WTC11 (cell line): ENCODE results near the gene ETV6. TPM values are rescaled to one million over a fixed set of nuclear protein-coding genes. Genes with fewer than 3 reads are reported as not detected.

ENCODE experiments used
- ATAC-seq: fragments of 200-7000 bp; cut with Tn5 transposase; 2 replicates; pipeline ENCODE4 v1.10.0; 2021; ENCODE audit warnings: mild to moderate bottlenecking, moderate library complexity
- CTCF ChIA-PET: fragments of 300-600 bp; sonication (Branson Sonifier 250); formaldehyde crosslinking; loops from one replicate; lab custom pipeline; 2021; ENCODE audit warnings: antibody characterized with exemption; lab: Charles Lee
- POLR2A ChIA-PET: fragments of 350-600 bp; sonication (Branson Sonifier 250); formaldehyde crosslinking; loops from one replicate; lab custom pipeline; 2021; ENCODE audit warnings: antibody characterized with exemption; lab: Charles Lee
- DNase-seq: peaks from one replicate; pipeline ENCODE4 v3.0.0; 2021; ENCODE audit warnings: low spot score
- H3K27ac Mint-ChIP-seq: 2 replicates; pipeline ENCODE4 v1.8.0; 2021; ENCODE audit warnings: mixed read lengths
- H3K27me3 Mint-ChIP-seq: 2 replicates; pipeline ENCODE4 v1.8.0; 2021; ENCODE audit warnings: low read depth, mild to moderate bottlenecking, moderate library complexity, mixed read lengths
- H3K36me3 Mint-ChIP-seq: 2 replicates; pipeline ENCODE4 v1.8.0; 2021; ENCODE audit warnings: mixed read lengths
- H3K4me1 Mint-ChIP-seq: 2 replicates; pipeline ENCODE4 v1.8.0; 2022; ENCODE audit warnings: mixed read lengths
- H3K4me3 Mint-ChIP-seq: 2 replicates; pipeline ENCODE4 v1.8.0; 2021; ENCODE audit warnings: mild to moderate bottlenecking, moderate library complexity, mixed read lengths
- H3K9me3 Mint-ChIP-seq: 2 replicates; pipeline ENCODE4 v1.8.0; 2021; ENCODE audit warnings: mixed read lengths
- ATF2 ChIP-seq: sonication (generic); formaldehyde crosslinking; IDR thresholded peaks from 2 replicates; pipeline ENCODE4 v1.8.1; 2022; ENCODE audit warnings: low read depth, missing genetic modification reagents, borderline replicate concordance
- CREB1 ChIP-seq: sonication (generic); formaldehyde crosslinking; IDR thresholded peaks from 2 replicates; pipeline ENCODE4 v1.8.0; 2023; ENCODE audit warnings: mild to moderate bottlenecking, missing genetic modification reagents
- CREM ChIP-seq: sonication (generic); formaldehyde crosslinking; IDR thresholded peaks from 2 replicates; pipeline ENCODE4 v1.8.1; 2022; ENCODE audit warnings: mild to moderate bottlenecking, missing genetic modification reagents, moderate library complexity
- CTCF ChIP-seq: fragments of 200-600 bp; IDR thresholded peaks from 2 replicates; pipeline ENCODE4 v1.8.0; 2022; ENCODE audit warnings: antibody characterized with exemption
- ELF4 ChIP-seq: sonication (generic); formaldehyde crosslinking; IDR thresholded peaks from 2 replicates; pipeline ENCODE4 v1.8.1; 2022; ENCODE audit warnings: low read depth, mild to moderate bottlenecking, moderate library complexity, missing genetic modification reagents
- EMX1 ChIP-seq: fragments of 250-450 bp; sonication (Bioruptor Pico); IDR thresholded peaks from 2 replicates; pipeline ENCODE4 v1.8.0; 2021; ENCODE audit warnings: mild to moderate bottlenecking
- FOXK1 ChIP-seq: sonication (generic); formaldehyde crosslinking; IDR thresholded peaks from 2 replicates; pipeline ENCODE4 v1.8.0; 2022; ENCODE audit warnings: mild to moderate bottlenecking, moderate library complexity, missing genetic modification reagents
- HMGA2 ChIP-seq: fragments of 250-450 bp; sonication (Bioruptor Pico); IDR thresholded peaks from 2 replicates; pipeline ENCODE4 v1.4.0; 2021; ENCODE audit warnings: mild to moderate bottlenecking, moderate library complexity
- JUN ChIP-seq: sonication (generic); formaldehyde crosslinking; IDR thresholded peaks from 2 replicates; pipeline ENCODE4 v1.8.0; 2023; ENCODE audit warnings: mild to moderate bottlenecking, missing genetic modification reagents
- MYBL2 ChIP-seq: sonication (generic); formaldehyde crosslinking; IDR thresholded peaks from 2 replicates; pipeline ENCODE4 v1.8.1; 2023; ENCODE audit warnings: mild to moderate bottlenecking, moderate library complexity, missing genetic modification reagents
- NFYB ChIP-seq: sonication (generic); formaldehyde crosslinking; conservative IDR thresholded peaks from 2 replicates; pipeline ENCODE4 v1.8.0; 2022; ENCODE audit warnings: low read depth, missing genetic modification reagents
- NR1H2 ChIP-seq: sonication (generic); formaldehyde crosslinking; IDR thresholded peaks from 2 replicates; pipeline ENCODE4 v1.9.0; 2021; ENCODE audit warnings: mild to moderate bottlenecking, moderate library complexity, missing genetic modification reagents
- NR2C2 ChIP-seq: sonication (generic); formaldehyde crosslinking; IDR thresholded peaks from 2 replicates; pipeline ENCODE4 v1.8.0; 2022; ENCODE audit warnings: mild to moderate bottlenecking, missing genetic modification reagents
- PRRX2 ChIP-seq: fragments of 250-450 bp; sonication (Bioruptor Pico); IDR thresholded peaks from 2 replicates; pipeline ENCODE4 v1.8.0; 2021; ENCODE audit warnings: mild to moderate bottlenecking
- RORB ChIP-seq: fragments of 250-450 bp; sonication (Bioruptor Pico); IDR thresholded peaks from 2 replicates; pipeline ENCODE4 v1.9.0; 2021; ENCODE audit warnings: mild to moderate bottlenecking
- SMAD3 ChIP-seq: sonication (generic); formaldehyde crosslinking; IDR thresholded peaks from 2 replicates; pipeline ENCODE4 v1.8.0; 2022; ENCODE audit warnings: missing genetic modification reagents, mild to moderate bottlenecking, borderline replicate concordance
- SOX15 ChIP-seq: fragments of 250-450 bp; sonication (Bioruptor Pico); IDR thresholded peaks from 2 replicates; pipeline ENCODE4 v1.9.0; 2021; ENCODE audit warnings: mild to moderate bottlenecking
- SP1 ChIP-seq: sonication (generic); formaldehyde crosslinking; conservative IDR thresholded peaks from 2 replicates; pipeline ENCODE4 v1.8.1; 2022; ENCODE audit warnings: missing genetic modification reagents
- USF1 ChIP-seq: sonication (generic); formaldehyde crosslinking; IDR thresholded peaks from 2 replicates; pipeline ENCODE4 v1.8.0; 2022; ENCODE audit warnings: mild to moderate bottlenecking, missing genetic modification reagents
- ZBTB21 ChIP-seq: sonication (generic); formaldehyde crosslinking; IDR thresholded peaks from 2 replicates; pipeline ENCODE4 v1.8.1; 2023; ENCODE audit warnings: mild to moderate bottlenecking, missing genetic modification reagents, borderline replicate concordance
- ZNF232 ChIP-seq: sonication (generic); formaldehyde crosslinking; IDR thresholded peaks from 2 replicates; pipeline ENCODE4 v1.8.0; 2022; ENCODE audit warnings: mild to moderate bottlenecking, missing genetic modification reagents
- ZNF416 ChIP-seq: fragments of 250-450 bp; sonication (Bioruptor Pico); IDR thresholded peaks from 2 replicates; pipeline ENCODE4 v1.9.0; 2021; ENCODE audit warnings: mild to moderate bottlenecking, inconsistent platforms
- ZNF423 ChIP-seq: fragments of 250-450 bp; sonication (Bioruptor Pico); IDR thresholded peaks from 2 replicates; pipeline ENCODE4 v2.1.2; 2022; ENCODE audit warnings: mild to moderate bottlenecking, moderate library complexity
- ZNF671 ChIP-seq: fragments of 250-450 bp; sonication (Bioruptor Pico); IDR thresholded peaks from 2 replicates; pipeline ENCODE4 v1.8.0; 2021; ENCODE audit warnings: mild to moderate bottlenecking
- total RNA-seq: library from RNA; stranded (reverse); gene quantifications from 3 replicates; pipeline ENCODE4 v1.2.3, GENCODE V29; 2021
- TF ChIP-seq, protein P1 (sequence below): fragments of 250-450 bp; sonication (Bioruptor Pico); IDR thresholded peaks from 2 replicates; pipeline ENCODE4 v1.8.0; 2021; ENCODE audit warnings: mild to moderate bottlenecking

ETV6 gene
- total RNA-seq, 1 experiment from 2014 or later, result 23.5 TPM

DNA sequence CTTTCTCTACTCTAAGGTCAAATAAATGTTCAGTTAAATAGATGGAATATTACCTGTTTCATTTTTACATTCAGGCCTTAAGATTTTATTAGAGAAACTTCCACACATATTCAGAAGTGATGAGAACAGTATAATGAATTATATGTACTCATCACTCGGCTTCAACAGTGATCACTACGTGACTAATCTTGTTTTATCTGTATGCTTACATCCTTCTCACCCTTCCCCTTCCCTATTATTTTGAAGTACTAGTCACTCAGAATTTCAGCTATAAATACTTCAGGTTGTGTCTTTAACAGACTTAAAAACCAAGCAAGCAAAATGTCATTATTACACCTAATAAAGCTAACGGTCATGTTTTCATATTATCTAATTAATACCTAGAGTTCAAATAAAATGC, 34.9 kb downstream of the ETV6 start (continued):
- no peak for TF ChIP-seq NR2C2 (CRISPR knock-in tag)

DNA sequence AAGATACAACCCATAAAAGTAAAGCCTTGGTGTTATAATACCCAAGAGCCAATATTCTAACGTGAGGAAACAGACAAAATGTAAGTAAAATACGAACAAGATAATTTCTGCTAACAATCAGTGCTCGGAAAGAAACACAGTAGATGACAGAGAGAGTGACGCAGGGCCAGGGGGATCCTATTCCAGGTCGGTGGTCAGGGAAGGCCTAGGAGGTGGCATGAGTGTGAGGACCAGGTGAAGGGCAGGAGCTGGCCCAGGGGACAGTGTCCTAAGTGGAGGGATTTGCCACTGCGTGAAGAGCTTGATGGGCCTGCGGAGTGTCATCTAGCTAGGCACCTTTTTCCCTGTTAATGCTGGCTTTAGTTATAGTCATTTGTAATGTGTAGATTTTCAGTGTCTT, 35.3 kb downstream of the ETV6 start:
- CTCF ChIA-PET, result no interaction called here
- H3K9me3 Mint-ChIP-seq, result peaks cover 7% of the 10 kb centered on the region
- TF ChIP-seq CREM (CRISPR knock-in tag), result no peak
- no peak for TF ChIP-seq CTCF
- TF ChIP-seq NR1H2 (CRISPR knock-in tag), result no peak
- TF ChIP-seq SMAD3, result no peak
- no peak for TF ChIP-seq EMX1
- TF ChIP-seq, all 79 proteins: peak for 0

GRCh38 chr12:11685316-11685715, 35.8 kb downstream of the ETV6 start:
- POLR2A ChIA-PET, result no interaction called here
- no peaks in the 10 kb centered on the region for H3K27me3 Mint-ChIP-seq
- CTCF ChIA-PET, result interaction anchor here (1.5 kb wide), 1 partner anchor 348 kb away, joined by 5 read pairs; no protein-coding TSS in a partner anchor
- TF ChIP-seq CREM (CRISPR knock-in tag) (no peak), EMX1 (no peak), JUN (no peak), CTCF (no peak), ZNF423 (CRISPR knock-in tag) (no peak), MYBL2 (CRISPR knock-in tag) (no peak), FOXK1 (no peak)
- DNase-seq (no peak), ATAC-seq (no peak)
- peaks cover 35% of the 10 kb centered on the region for H3K4me1 Mint-ChIP-seq
- peaks cover 7% of the 10 kb centered on the region; the same call in 1 of the 2 replicates for H3K36me3 Mint-ChIP-seq
- H3K4me3 Mint-ChIP-seq, result no peak overlapping the region
- peaks cover 7% of the 10 kb centered on the region for H3K9me3 Mint-ChIP-seq
- H3K27ac Mint-ChIP-seq, result 0 out of 2 replicates have a peak overlapping the region, but pooled peaks have one; percentile 23

More for the DNA sequence above, 35.3 kb downstream of the ETV6 start:
- peaks cover 35% of the 10 kb centered on the region for H3K4me1 Mint-ChIP-seq
- ATAC-seq (no peak), DNase-seq (no peak)
- H3K27me3 Mint-ChIP-seq, result no peaks in the 10 kb centered on the region
- H3K36me3 Mint-ChIP-seq, result peaks cover 7% of the 10 kb centered on the region; the same call in 1 of the 2 replicates
- POLR2A ChIA-PET, result interaction anchor here (0.6 kb wide), 1 partner anchor 620 kb away, joined by 3 read pairs; no protein-coding TSS in a partner anchor
- no peak overlapping the region for H3K4me3 Mint-ChIP-seq
- H3K27ac Mint-ChIP-seq, result peak overlapping the region; percentile 29; the same call in 1 of the 2 replicates

DNA sequence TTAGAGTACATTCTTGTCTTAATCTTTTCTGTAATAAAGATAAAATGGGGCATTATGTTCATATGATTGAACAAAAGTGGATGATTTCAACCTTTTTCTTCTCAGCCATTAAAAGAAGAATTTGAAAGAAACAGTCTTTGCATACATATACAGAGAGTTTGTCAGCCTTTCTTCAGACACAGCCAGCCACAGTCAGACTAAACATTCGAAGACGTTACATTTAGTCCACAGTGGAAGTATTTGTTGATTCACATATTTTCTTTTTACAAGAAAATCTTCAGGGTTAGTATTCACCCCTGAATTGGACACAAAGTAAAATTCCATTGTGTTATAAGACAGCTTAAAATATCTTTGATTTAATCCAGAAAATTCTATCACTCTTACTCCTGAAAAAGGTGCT, 36.2 kb downstream of the ETV6 start:
- Mint-ChIP-seq H3K4me3 (no peak overlapping the region), H3K36me3 (peaks cover 7% of the 10 kb centered on the region; the same call in 1 of the 2 replicates), H3K27ac (peak overlapping the region; percentile 63; the same call in 1 of the 2 replicates), H3K4me1 (peaks cover 35% of the 10 kb centered on the region), H3K9me3 (peaks cover 7% of the 10 kb centered on the region), H3K27me3 (no peaks in the 10 kb centered on the region)
- no peak for DNase-seq
- POLR2A ChIA-PET, result no interaction called here
- ATAC-seq, result no peak
- CTCF ChIA-PET, result interaction anchor here (1.2 to 1.5 kb wide), 2 partner anchors 105 to 347 kb away, joined by 4 to 5 read pairs; no protein-coding TSS in a partner anchor
- no peak for TF ChIP-seq PRRX2
- no peak for TF ChIP-seq SOX15 (CRISPR knock-in tag)
- no peak for TF ChIP-seq ATF2 (CRISPR knock-in tag)
- no peak for TF ChIP-seq ZNF232 (CRISPR knock-in tag)
- TF ChIP-seq CREB1 (CRISPR knock-in tag), result no peak
- no peak for TF ChIP-seq RORB
- TF ChIP-seq USF1 (CRISPR knock-in tag), result no peak
- TF ChIP-seq NFYB, result no peak
- no peak for TF ChIP-seq ZBTB21 (CRISPR knock-in tag)
- TF ChIP-seq ZNF416 (CRISPR knock-in tag), result no peak
- no peak for TF ChIP-seq ZNF671 (CRISPR knock-in tag)
- no peak for TF ChIP-seq ELF4 (CRISPR knock-in tag)
- no peak for TF ChIP-seq SP1 (CRISPR knock-in tag)
- TF ChIP-seq, protein P1, sequence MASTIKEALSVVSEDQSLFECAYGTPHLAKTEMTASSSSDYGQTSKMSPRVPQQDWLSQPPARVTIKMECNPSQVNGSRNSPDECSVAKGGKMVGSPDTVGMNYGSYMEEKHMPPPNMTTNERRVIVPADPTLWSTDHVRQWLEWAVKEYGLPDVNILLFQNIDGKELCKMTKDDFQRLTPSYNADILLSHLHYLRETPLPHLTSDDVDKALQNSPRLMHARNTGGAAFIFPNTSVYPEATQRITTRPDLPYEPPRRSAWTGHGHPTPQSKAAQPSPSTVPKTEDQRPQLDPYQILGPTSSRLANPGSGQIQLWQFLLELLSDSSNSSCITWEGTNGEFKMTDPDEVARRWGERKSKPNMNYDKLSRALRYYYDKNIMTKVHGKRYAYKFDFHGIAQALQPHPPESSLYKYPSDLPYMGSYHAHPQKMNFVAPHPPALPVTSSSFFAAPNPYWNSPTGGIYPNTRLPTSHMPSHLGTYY (CRISPR knock-in tag), result no peak
- no peak for TF ChIP-seq HMGA2 (CRISPR knock-in tag)
